HepG2 (cell line): ENCODE measurements around the gene BTG2. TPM values are rescaled to one million over a fixed set of nuclear protein-coding genes. Genes with fewer than 3 reads are reported as not detected.

ENCODE experiments used
- ATAC-seq: fragments of 200-7000 bp; cut with Tn5 transposase; 3 replicates; pipeline ENCODE4 v1.9.1; 2020; ENCODE audit warnings: mild to moderate bottlenecking, moderate library complexity
- BruUV-seq: library from RNA; stranded (reverse); fragments of 400-500 nt; replicated peaks from 2 replicates; lab custom pipeline; 2021; lab: Mats Ljungman, UMichigan
- CTCF ChIA-PET: fragments of 300-600 bp; formaldehyde crosslinking; extraction: SDS; loops from one replicate; lab custom pipeline; 2021; ENCODE audit warnings: low total read pairs, inconsistent platforms, low intra/inter-chr PET ratio; lab: Yijun Ruan, JAX
- POLR2A ChIA-PET: fragments of 350-600 bp; sonication (Branson Sonifier 250); formaldehyde crosslinking; loops from one replicate; lab custom pipeline; 2020; ENCODE audit warnings: antibody characterized with exemption, inconsistent platforms; lab: Yijun Ruan, JAX
- DNase-seq: peaks from one replicate; pipeline ENCODE4 v3.0.0-alpha.2; 2015; ENCODE audit warnings: low spot score
- FAIRE-seq: peaks from 3 replicates; lab custom pipeline; 2011; peaks lifted over from hg19 to GRCh38; lab: Jason Lieb, UNC
- H2AFZ ChIP-seq: one replicate; pipeline ENCODE4 v1.6.1; 2011; ENCODE audit warnings: low read length, inconsistent platforms
- H3K27ac ChIP-seq: fragments of 300-600 bp; 3 replicates; pipeline ENCODE4 v1.8.0; 2011; ENCODE audit warnings: mixed run types, mild to moderate bottlenecking, mixed read lengths, low read length, inconsistent platforms; ENCODE audit not compliant: insufficient read depth; ENCODE audit errors: extremely low read length
- H3K27me3 ChIP-seq, 2 experiments: fragments of 200-600 bp in 1 of 2; 2 replicates in 1 of 2; 3 replicates in 1 of 2; pipeline versions ENCODE4 v1.6.0 to v1.8.0; 2011; ENCODE audit warnings: low read length in 2 of 2, mild to moderate bottlenecking in 2 of 2, moderate library complexity in 2 of 2, inconsistent platforms in 1 of 2; ENCODE audit not compliant: insufficient read depth in 2 of 2, control insufficient read depth in 1 of 2
- H3K36me3 ChIP-seq, 2 experiments: fragments of 200-600 bp in 1 of 2; replicated peaks in 1 of 2; 2 replicates in 1 of 2; 3 replicates in 1 of 2; pipeline versions ENCODE4 v1.5.1 to v1.8.0; 2011; ENCODE audit warnings: low read length in 2 of 2, inconsistent platforms in 1 of 2; ENCODE audit not compliant: insufficient read depth in 2 of 2, control insufficient read depth in 1 of 2
- H3K4me1 ChIP-seq: 2 replicates; pipeline ENCODE4 v1.5.1; 2012; ENCODE audit warnings: low read length, inconsistent platforms; ENCODE audit not compliant: insufficient read depth
- H3K4me2 ChIP-seq: 2 replicates; pipeline ENCODE4 v1.6.0; 2011; ENCODE audit warnings: low read depth, low read length, inconsistent platforms
- H3K4me3 ChIP-seq, 3 experiments: fragments of 200-600 bp in 1 of 3; sonication (generic), shearing (Covaris generic) in 1 of 3; replicated peaks in 1 of 3; 2 replicates each; pipeline ENCODE4 v1.5.1; 2011 to 2016; ENCODE audit warnings: low read length in 3 of 3, inconsistent platforms in 2 of 3, low read depth in 2 of 3, mild to moderate bottlenecking in 2 of 3, control low read depth in 1 of 3, mixed read lengths in 1 of 3; ENCODE audit not compliant: insufficient read depth in 1 of 3
- H3K79me2 ChIP-seq: one replicate; pipeline ENCODE4 v1.6.1; 2011; ENCODE audit warnings: low read length, inconsistent platforms; ENCODE audit not compliant: insufficient read depth
- H3K9ac ChIP-seq: 2 replicates; pipeline ENCODE4 v1.6.0; 2011; ENCODE audit warnings: mild to moderate bottlenecking, low read depth, low read length, inconsistent platforms; ENCODE audit not compliant: insufficient read depth
- H3K9me3 ChIP-seq: 2 replicates; pipeline ENCODE4 v1.5.1; 2012; ENCODE audit warnings: mild to moderate bottlenecking, low read length
- H4K20me1 ChIP-seq: 2 replicates; pipeline ENCODE4 v1.6.0; 2011; ENCODE audit warnings: inconsistent platforms, mild to moderate bottlenecking, low read length, moderate library complexity; ENCODE audit not compliant: insufficient read depth
- ARID2 ChIP-seq: sonication (generic); formaldehyde crosslinking; IDR thresholded peaks from 2 replicates; pipeline ENCODE4 v1.8.1; 2022; ENCODE audit warnings: mild to moderate bottlenecking, missing genetic modification reagents, borderline replicate concordance
- CHD4 ChIP-seq: fragments of 200-600 bp; sonication (generic); IDR thresholded peaks from 2 replicates; pipeline ENCODE4 v1.7.0; 2017; ENCODE audit warnings: mild to moderate bottlenecking, low read length, borderline replicate concordance
- FOXA3 ChIP-seq: IDR thresholded peaks from 2 replicates; pipeline ENCODE4 v1.6.1; 2016; ENCODE audit warnings: missing genetic modification reagents, missing compliant biosample characterization
- HOXD1 ChIP-seq: sonication (generic); formaldehyde crosslinking; IDR thresholded peaks from 2 replicates; pipeline ENCODE4 v1.5.0; 2020; ENCODE audit warnings: missing genetic modification reagents
- KLF6 ChIP-seq: IDR thresholded peaks from 2 replicates; pipeline ENCODE4 v1.8.0; 2016; ENCODE audit warnings: missing biosample characterization, missing genetic modification reagents
- MAFK ChIP-seq, 2 experiments: IDR thresholded peaks in 1 of 2; conservative IDR thresholded peaks in 1 of 2; 2 replicates each; pipeline ENCODE4 v1.6.1; 2011; ENCODE audit warnings: improper control_type of control experiment in 2 of 2, low read length in 2 of 2
- MIER2 ChIP-seq: IDR thresholded peaks from 2 replicates; pipeline ENCODE4 v1.6.1; 2016; ENCODE audit warnings: missing biosample characterization, missing genetic modification reagents
- NR3C1 ChIP-seq: sonication (generic); formaldehyde crosslinking; IDR thresholded peaks from 2 replicates; pipeline ENCODE4 v1.4.0; 2020; ENCODE audit warnings: missing genetic modification reagents
- PTBP1 ChIP-seq: fragments of 200-400 bp; formaldehyde crosslinking; IDR thresholded peaks from 2 replicates; pipeline ENCODE4 v1.6.1; 2018; ENCODE audit warnings: low read length, low read depth; ENCODE audit not compliant: poor library complexity, severe bottlenecking
- SOX13 ChIP-seq, 3 experiments: fragments of 450-650 bp in 1 of 3; sonication (generic) in 1 of 3; formaldehyde crosslinking in 1 of 3; IDR thresholded peaks in 2 of 3; conservative IDR thresholded peaks in 1 of 3; 2 replicates each; pipeline versions ENCODE4 v1.5.0 to v1.6.1; 2016 to 2020; ENCODE audit warnings: antibody characterized with exemption in 1 of 3, mild to moderate bottlenecking in 1 of 3, missing compliant biosample characterization in 1 of 3, missing genetic modification reagents in 1 of 3, moderate library complexity in 1 of 3
- SOX6 ChIP-seq, 2 experiments: fragments of 450-650 bp in 1 of 2; sonication (generic) in 1 of 2; formaldehyde crosslinking in 1 of 2; IDR thresholded peaks; 2 replicates each; pipeline versions ENCODE4 v1.4.0 to v1.6.1; 2017 to 2020; ENCODE audit warnings: antibody characterized with exemption in 1 of 2, mild to moderate bottlenecking in 1 of 2, missing genetic modification reagents in 1 of 2
- UBTF ChIP-seq: sonication (generic); formaldehyde crosslinking; IDR thresholded peaks from 2 replicates; pipeline ENCODE4 v1.4.0; 2020; ENCODE audit warnings: mild to moderate bottlenecking, missing genetic modification reagents
- ZNF292 ChIP-seq: sonication (generic); formaldehyde crosslinking; IDR thresholded peaks from 2 replicates; pipeline ENCODE4 v1.8.1; 2022; ENCODE audit warnings: mild to moderate bottlenecking, low read depth, missing genetic modification reagents, borderline replicate concordance
- ZNF30 ChIP-seq: sonication (generic); formaldehyde crosslinking; IDR thresholded peaks from 2 replicates; pipeline ENCODE4 v1.5.0; 2020; ENCODE audit warnings: mild to moderate bottlenecking, missing genetic modification reagents
- ZNF83 ChIP-seq: sonication (generic); formaldehyde crosslinking; IDR thresholded peaks from 2 replicates; pipeline ENCODE4 v1.4.0; 2020; ENCODE audit warnings: missing genetic modification reagents, mild to moderate bottlenecking, borderline replicate concordance
- WGBS: methylation state at CpG from one replicate; pipeline ENCODE4 v1.1.6; 2017; ENCODE audit warnings: low lambda C conversion rate; 5-methylcytosine and 5-hydroxymethylcytosine counted together
- in situ Hi-C: cut with HindIII; loops from 2 replicates; pipeline ENCODE4 v1.10.0; 2017; ENCODE audit warnings: low pct_unique_long_range_greater_than_20kb; ENCODE audit not compliant: extremely low pct_ligation_motif_present
- intact Hi-C: fragments of 100-400 bp; cut with micrococcal nuclease; formaldehyde crosslinking; loops from one replicate; pipeline ENCODE4 v1.10.0; 2022; ENCODE audit not compliant: unreplicated experiment
- polyA plus RNA-seq, 8 experiments: library from polyadenylated mRNA; depleted of rRNA in 3 of 8; stranded (reverse) in 7 of 8; unstranded in 1 of 8; fragments of >200 nt; fragmentation: Illumina TruSeq in 4 of 8; extraction: Trizol in 4 of 8; gene quantifications; 2 replicates each; pipeline versions ENCODE4 v1.2.1 to v1.2.3, GENCODE V29; 2011 to 2016; ENCODE audit warnings: low read depth in 4 of 8, missing spikeins in 1 of 8, mixed read lengths in 1 of 8; ENCODE audit not compliant: insufficient read depth in 1 of 8
- total RNA-seq, 5 experiments: library from RNA; depleted of rRNA; stranded (reverse); fragments of >200 nt; fragmentation: Illumina TruSeq; extraction: Trizol; gene quantifications; 2 replicates each; pipeline ENCODE4 v1.2.3, GENCODE V29; 2016; ENCODE audit warnings: low read depth in 1 of 5
- TF ChIP-seq, protein P1 (sequence below): sonication (generic); formaldehyde crosslinking; IDR thresholded peaks from 2 replicates; pipeline ENCODE4 v1.4.0; 2020; ENCODE audit warnings: missing genetic modification reagents

BTG2 gene
- total and polyA plus RNA-seq, 2 of the 13 experiments (the other 11 are each of a cell fraction or from before 2014, with no cell fraction given): 13.6 to 18.3 TPM

DNA sequence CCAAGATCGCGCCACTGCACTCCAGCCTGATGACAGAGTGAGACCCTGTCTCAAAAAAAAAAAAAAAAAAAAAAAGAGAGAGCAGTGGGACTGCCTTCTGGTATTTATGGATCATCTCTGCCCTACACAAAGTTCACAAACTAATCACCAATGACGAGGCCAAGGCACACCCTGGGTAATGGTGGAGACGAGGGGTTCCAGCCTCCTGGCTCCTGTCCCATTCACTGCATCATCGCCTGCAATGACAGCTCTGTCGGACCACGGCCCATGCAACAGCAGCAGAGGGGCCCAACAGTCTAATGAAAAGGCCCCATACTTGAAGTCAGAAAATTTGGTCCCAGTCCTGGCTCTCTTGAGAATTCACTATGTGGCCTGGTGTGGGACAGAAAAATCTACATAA, 2.9 kb upstream of the BTG2 start (continued):
- TF ChIP-seq, protein P1, sequence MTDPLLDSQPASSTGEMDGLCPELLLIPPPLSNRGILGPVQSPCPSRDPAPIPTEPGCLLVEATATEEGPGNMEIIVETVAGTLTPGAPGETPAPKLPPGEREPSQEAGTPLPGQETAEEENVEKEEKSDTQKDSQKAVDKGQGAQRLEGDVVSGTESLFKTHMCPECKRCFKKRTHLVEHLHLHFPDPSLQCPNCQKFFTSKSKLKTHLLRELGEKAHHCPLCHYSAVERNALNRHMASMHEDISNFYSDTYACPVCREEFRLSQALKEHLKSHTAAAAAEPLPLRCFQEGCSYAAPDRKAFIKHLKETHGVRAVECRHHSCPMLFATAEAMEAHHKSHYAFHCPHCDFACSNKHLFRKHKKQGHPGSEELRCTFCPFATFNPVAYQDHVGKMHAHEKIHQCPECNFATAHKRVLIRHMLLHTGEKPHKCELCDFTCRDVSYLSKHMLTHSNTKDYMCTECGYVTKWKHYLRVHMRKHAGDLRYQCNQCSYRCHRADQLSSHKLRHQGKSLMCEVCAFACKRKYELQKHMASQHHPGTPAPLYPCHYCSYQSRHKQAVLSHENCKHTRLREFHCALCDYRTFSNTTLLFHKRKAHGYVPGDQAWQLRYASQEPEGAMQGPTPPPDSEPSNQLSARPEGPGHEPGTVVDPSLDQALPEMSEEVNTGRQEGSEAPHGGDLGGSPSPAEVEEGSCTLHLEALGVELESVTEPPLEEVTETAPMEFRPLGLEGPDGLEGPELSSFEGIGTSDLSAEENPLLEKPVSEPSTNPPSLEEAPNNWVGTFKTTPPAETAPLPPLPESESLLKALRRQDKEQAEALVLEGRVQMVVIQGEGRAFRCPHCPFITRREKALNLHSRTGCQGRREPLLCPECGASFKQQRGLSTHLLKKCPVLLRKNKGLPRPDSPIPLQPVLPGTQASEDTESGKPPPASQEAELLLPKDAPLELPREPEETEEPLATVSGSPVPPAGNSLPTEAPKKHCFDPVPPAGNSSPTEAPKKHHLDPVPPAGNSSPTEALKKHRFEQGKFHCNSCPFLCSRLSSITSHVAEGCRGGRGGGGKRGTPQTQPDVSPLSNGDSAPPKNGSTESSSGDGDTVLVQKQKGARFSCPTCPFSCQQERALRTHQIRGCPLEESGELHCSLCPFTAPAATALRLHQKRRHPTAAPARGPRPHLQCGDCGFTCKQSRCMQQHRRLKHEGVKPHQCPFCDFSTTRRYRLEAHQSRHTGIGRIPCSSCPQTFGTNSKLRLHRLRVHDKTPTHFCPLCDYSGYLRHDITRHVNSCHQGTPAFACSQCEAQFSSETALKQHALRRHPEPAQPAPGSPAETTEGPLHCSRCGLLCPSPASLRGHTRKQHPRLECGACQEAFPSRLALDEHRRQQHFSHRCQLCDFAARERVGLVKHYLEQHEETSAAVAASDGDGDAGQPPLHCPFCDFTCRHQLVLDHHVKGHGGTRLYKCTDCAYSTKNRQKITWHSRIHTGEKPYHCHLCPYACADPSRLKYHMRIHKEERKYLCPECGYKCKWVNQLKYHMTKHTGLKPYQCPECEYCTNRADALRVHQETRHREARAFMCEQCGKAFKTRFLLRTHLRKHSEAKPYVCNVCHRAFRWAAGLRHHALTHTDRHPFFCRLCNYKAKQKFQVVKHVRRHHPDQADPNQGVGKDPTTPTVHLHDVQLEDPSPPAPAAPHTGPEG (CRISPR knock-in tag): no peak
- TF ChIP-seq NR3C1 (CRISPR knock-in tag): no peak
- no peak for TF ChIP-seq CHD4
- no peak for TF ChIP-seq SOX6 (IDR thresholded peaks at IDR 0.05)
- no peak for TF ChIP-seq SOX6 (CRISPR knock-in tag; IDR thresholded peaks at IDR 0.05)
- no peak for TF ChIP-seq ZNF83 (CRISPR knock-in tag)
- no peak for TF ChIP-seq FOXA3 (CRISPR knock-in tag)
- no peak for TF ChIP-seq KLF6 (CRISPR knock-in tag)

DNA sequence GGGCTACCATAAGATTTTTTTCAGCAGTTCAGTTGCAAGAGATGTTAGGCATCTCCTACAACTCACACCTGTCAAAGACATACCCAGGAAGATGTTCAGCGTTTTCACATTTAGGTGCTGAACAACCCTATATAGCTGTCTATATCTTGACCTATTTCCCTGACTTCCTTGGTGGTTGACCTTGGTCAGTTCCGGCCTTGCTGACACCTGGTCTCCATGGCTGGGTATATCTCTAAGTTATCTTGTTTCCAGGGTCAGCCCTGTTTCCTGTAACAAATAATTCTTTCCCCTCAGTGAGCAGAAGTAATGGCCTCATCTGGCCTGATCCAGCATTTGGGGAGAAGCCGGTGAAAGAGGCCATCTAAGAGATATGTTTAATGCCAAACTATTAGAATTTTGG, 2.4 kb upstream of the BTG2 start:
- peaks cover 39% of the 10 kb centered on the region for H3K4me1 ChIP-seq
- H3K9ac ChIP-seq: no peak overlapping the region
- POLR2A ChIA-PET: no interaction called here
- H3K79me2 ChIP-seq: peaks cover 11% of the 10 kb centered on the region
- WGBS: 70% methylated on average over 3 of the region's 3 CpGs
- no peak overlapping the region for H2AFZ ChIP-seq
- CTCF ChIA-PET: no interaction called here
- H3K27me3 ChIP-seq: peaks cover 0 to 26% of the 10 kb centered on the region in 2 experiments; a peak in 3 of 5 replicates
- no peak for ATAC-seq
- no peak overlapping the region for H3K4me3 ChIP-seq
- BruUV-seq: no TSS peak
- H3K4me2 ChIP-seq: no peak overlapping the region
- DNase-seq: no peak
- H4K20me1 ChIP-seq: no peaks in the 10 kb centered on the region
- H3K27ac ChIP-seq: no peak overlapping the region
- in situ Hi-C loops: no loop called here
- H3K9me3 ChIP-seq: no peaks in the 10 kb centered on the region
- peaks cover 0 to 3% of the 10 kb centered on the region in 2 experiments; a peak in 1 of 5 replicates for H3K36me3 ChIP-seq
- no peak for FAIRE-seq
- intact Hi-C loops: no loop called here
- no peak for TF ChIP-seq ZNF30
- no peak for TF ChIP-seq PTBP1
- TF ChIP-seq ZNF83 (CRISPR knock-in tag): no peak
- no peak for TF ChIP-seq MIER2 (CRISPR knock-in tag)
- TF ChIP-seq HOXD1 (CRISPR knock-in tag): no peak
- TF ChIP-seq UBTF (CRISPR knock-in tag): no peak
- no peak for TF ChIP-seq MAFK (conservative IDR thresholded peaks at IDR 0.05 in 1 of 2, IDR thresholded peaks at IDR 0.05 in 1 of 2; ENCODE audit: low read length in 2 of 2)
- no peak for TF ChIP-seq SOX13 (IDR thresholded peaks at IDR 0.05)
- no peak for TF ChIP-seq SOX13 (CRISPR knock-in tag; conservative IDR thresholded peaks at IDR 0.05 in 1 of 2, IDR thresholded peaks at IDR 0.05 in 1 of 2)
- TF ChIP-seq ZNF292 (CRISPR knock-in tag): no peak
- TF ChIP-seq ARID2 (CRISPR knock-in tag): no peak
